DMS153 (cell line): Measurements from ENCODE around the gene GOLIM4.

Source experiments
- DNase-seq: peaks from one replicate; lab custom pipeline; 2025; lab: John Stamatoyannopoulos, UW

Gene GOLIM4

GRCh38 chr3:167989066-167989465, 106.7 kb downstream of the GOLIM4 start:
- no peak for DNase-seq

- no peak for DNase-seq
Observed at GRCh38 chr3:167983583-167983982, 112.1 kb downstream of the GOLIM4 start.

GRCh38 chr3:167978486-167978885, 117.2 kb downstream of the GOLIM4 start:
- DNase-seq, result no peak

GRCh38 chr3:167978071-167978470, 117.7 kb downstream of the GOLIM4 start:
- DNase-seq, result peak; percentile 97

- DNase-seq, result peak; percentile 65
Observed at GRCh38 chr3:167976516-167977361, 119.0 kb downstream of the GOLIM4 start.

- no peak for DNase-seq
Observed at GRCh38 chr3:167973901-167974300, 121.8 kb downstream of the GOLIM4 start.

- no peak for DNase-seq
Observed at GRCh38 chr3:167973046-167973445, 122.7 kb downstream of the GOLIM4 start.

- no peak for DNase-seq
Observed at GRCh38 chr3:167972502-167972901, 123.2 kb downstream of the GOLIM4 start.

GRCh38 chr3:167969548-167969947, 126.2 kb downstream of the GOLIM4 start:
- DNase-seq, result no peak

- no peak for DNase-seq
Observed at GRCh38 chr3:167967257-167968036, 128.3 kb downstream of the GOLIM4 start.
